Activated CD8-positive, alpha-beta memory T cell treated with anti-CD3 and anti-CD28 coated beads, Interleukin-2, amount 50 U/mL, for 48 hours (primary cell): ENCODE measurements around the gene SCART1.
"Not testable (repeated sequence)": the region's sequence is repeated elsewhere in the genome, so short reads cannot be mapped to it uniquely, and the experiment has no call there.

Experiments
- DNase-seq: peaks from one replicate; pipeline ENCODE4 v3.0.0-alpha.2; 2020

SCART1 gene

GRCh38 chr10:133438711-133439273 is 15.0 kb upstream of the SCART1 start:
- DNase-seq: peak; percentile 52

- no peak for DNase-seq
Observed at GRCh38 chr10:133439517-133440461, 14.0 kb upstream of the SCART1 start.

DNA sequence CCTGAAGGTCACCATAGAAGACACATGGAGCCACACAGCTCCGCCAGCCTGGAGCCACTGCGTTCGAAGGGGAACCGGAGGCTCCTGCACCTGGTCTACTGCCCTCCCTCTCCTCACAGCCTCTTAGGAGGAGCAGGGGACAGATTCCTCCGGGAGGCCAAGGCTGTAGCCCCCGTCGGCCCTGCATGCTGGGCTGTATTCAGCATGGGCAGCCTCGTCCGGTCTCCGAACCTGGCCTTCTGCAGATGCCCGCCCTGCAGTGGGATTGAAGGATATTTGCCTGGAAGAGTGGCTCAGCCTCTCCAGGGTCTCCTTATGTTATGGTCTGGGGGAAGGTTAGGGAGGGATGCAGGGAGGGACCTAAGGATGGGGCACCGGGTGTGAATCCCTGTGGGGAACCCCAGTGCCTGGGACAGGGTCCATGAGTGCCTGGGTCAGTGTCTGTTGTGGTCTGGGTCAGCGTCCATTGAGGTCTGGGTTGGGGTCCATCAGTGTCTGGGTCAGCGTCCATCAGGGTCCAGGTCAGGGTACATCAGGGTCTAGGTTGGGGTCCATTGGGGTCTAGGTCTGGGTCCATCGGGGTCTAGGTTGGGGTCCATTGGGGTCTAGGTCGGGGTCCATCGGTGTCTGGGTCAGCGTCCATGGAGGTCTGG is 13.0 kb upstream of the SCART1 start:
- DNase-seq: no peak

DNA sequence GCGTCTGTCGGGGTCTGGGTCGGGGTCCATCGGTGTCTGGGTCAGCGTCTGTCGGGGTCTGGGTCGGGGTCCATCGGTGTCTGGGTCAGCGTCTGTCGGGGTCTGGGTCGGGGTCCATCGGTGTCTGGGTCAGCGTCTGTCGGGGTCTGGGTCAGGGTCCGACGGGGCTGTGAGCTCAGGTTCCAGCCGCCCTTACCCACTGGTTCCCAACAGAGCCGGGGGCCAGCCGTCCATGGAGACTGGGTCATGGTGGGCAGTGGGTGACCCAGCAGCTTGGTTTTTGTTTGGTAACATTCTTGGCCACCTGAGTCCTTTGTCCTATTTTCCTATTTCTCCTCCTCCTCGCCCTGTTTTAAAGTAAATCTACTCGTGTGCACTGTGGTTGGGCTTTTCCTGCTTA is 12.4 kb upstream of the SCART1 start:
- not testable (repeated sequence) for DNase-seq

DNA sequence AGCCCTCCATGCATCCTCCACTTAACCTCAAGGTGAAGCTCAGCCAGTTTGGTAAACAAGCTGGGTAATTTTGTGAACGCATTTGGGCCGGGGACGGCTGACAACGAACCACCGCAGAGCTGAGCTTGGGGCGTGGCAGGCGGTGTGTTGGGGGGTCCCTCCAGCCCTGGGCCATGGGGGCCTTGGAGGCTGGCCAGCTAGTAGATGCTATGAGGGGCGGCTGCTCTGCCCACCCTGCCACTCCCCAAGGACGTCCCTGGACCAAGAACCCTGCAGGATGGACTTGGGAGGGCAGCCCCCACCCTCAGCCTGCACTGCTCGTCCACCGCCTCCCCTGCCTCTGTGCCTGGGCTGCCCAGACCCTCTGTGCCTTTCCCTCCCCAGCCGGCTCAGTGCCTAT is 12.0 kb upstream of the SCART1 start:
- DNase-seq: peak; percentile 46

- peak; percentile 59 for DNase-seq
Observed at GRCh38 chr10:133442191-133442966, 11.4 kb upstream of the SCART1 start.

GRCh38 chr10:133442967-133443924 is 10.5 kb upstream of the SCART1 start:
- DNase-seq: peak; percentile 49

GRCh38 chr10:133444342-133445267 is 9.1 kb upstream of the SCART1 start:
- no peak for DNase-seq

DNA sequence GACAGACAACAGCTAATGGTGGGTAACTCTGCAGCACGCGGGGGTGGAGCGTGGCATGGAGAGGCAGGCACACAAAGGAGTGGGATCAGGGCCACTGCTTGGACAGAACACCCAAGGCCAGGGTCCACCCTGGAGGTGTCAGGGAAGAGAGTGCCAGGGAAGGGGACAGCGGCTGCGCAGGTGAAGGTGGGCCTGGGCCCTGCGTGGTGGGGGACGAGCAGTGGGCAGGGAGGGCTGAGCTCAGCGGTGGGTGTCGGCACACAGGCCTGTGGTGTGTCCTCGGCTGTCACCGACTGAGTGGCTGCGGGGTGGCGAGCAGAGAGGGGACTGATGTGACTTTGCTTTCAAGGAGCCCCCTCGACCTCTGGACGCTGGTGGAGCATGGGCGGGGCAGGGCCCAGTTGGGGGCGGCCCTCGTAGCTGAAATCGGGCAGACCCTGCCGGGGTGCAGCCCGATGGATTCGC is 8.4 kb upstream of the SCART1 start:
- DNase-seq: no peak

DNA sequence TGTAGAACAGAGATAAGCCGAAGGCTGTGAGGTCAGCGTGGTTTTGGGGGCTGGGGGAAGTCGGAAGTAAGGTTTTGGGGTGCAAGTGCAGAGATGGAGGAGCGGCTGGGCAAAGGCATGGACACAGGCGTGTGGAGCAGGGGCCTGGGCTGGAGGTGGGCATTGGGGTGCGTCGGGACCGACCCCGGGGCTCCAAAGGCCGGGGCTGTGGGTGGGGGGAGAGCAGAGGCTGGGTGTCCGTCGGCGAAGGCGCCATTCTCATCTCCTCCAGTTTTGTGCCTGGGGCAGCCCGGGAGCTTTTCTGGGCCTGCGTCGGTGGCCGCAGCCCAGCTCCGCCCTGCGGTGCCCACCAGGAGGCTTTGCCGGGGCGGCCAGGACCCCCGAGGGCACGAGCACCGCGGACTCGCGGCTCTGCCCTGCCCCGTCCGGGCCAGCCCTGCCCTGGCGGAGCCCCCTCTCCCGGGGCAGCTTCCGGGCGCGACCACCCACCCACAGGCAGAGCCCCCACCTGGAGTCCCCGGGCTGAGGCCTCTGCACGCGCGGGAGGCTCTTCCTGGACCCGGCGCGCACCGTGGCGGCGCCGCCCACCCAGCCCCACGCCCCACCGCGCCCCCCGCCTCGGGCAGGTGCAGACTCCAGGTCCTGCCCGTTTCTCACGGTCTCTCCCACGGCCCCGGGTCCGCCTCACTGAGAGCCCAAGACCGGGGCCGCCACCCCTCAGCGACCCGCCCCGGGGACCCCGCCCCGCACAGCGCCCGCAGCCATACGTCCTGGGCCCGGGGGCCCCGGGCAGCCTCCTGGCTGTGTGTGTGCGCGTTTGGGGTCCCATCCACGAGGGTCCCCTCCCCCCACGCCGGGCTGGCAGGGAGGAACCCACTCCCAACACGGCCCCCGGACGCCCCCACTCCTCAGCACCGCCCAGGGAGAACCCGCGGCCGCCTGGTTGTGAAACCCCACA is 7.7 kb upstream of the SCART1 start:
- no peak for DNase-seq

DNA sequence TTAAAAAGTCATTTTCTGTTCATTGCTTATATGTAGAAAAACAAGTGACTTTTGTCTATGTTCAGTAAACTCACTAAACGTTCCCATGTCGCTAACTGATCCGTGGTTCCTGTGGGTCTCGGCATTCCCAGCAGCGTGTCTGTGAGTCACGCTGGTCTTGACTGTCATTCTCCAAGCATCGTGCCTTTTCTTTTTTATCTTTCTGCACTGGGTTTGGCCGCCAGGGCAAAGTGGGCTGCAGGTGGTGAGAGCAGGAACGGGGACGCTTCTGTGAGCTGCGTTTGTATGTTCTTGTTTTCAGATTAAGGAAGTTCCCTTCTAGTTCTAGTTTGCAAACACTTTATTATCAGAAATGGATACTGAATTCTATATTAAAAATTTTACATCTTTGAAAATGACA is 6.8 kb upstream of the SCART1 start:
- no peak for DNase-seq

- DNase-seq: no peak
Observed at GRCh38 chr10:133448120-133448519, 5.6 kb upstream of the SCART1 start.

DNA sequence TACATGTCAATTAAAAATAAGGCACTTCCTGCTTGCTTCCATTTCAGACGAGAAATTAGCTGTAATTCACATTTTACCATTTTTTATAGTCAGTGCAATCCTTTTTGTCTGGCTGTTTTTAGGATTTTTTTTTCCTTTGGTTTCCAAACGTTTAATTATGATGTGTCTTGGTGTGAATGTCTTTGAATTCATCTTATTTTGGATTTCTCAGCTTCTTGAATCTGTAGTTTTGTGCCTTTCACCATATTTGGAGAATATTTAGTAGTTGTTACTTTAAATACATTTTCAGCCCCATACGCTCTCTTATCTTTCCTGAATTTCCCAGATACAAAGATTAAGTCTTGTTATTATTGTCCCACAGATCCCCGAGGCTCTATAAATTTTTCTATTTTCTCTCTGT is 2.4 kb upstream of the SCART1 start:
- no peak for DNase-seq

DNA sequence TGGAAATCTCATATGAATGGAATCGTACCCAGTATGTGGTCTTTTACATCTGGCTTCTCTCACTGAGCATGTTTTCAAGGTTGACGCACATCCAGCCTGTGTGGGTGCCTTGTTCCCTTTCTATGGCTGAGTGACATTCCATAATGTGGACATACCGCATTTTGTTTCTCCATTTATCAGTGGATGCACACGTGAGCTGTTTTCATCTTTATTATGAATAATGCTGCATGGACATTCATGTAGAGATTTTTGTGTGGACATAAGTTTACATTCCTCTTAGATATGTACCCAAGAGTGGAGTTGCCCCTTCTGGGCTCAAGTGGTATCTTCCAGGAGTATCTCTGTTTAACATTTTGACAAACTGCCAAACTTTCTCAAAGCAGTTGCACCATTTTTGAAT is 1.3 kb upstream of the SCART1 start:
- no peak for DNase-seq

GRCh38 chr10:133454204-133454893 is 604 bp downstream of the SCART1 start:
- DNase-seq: no peak

- no peak for DNase-seq
Observed at GRCh38 chr10:133455196-133455595, 1.5 kb downstream of the SCART1 start.

DNA sequence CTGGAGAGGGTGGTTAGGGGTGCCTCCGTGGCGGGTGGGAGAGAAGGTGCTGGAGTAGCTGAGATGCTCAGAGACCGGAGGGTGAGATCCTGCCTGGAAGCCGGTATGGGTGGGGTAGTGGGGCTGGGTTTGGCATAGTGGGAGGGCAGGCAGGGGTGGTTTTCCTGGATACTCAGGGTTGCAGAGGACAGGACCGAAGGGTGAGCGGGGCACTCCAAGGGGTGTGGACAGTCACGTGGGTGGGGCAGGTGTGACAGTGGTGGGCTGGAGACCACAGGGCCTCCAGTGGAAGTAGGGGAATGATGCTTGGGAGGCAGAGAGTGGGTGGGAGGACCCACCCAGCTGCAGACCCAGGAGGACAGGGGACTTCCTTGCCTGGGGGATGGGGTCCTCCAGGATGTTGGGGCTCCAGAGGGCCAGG is 1.9 kb downstream of the SCART1 start:
- no peak for DNase-seq

- DNase-seq: no peak
Observed at GRCh38 chr10:133456041-133456951, 2.6 kb downstream of the SCART1 start.
